ENCODE results near the gene RBM10. TPM values are rescaled to one million over a fixed set of nuclear protein-coding genes. Genes with fewer than 3 reads are reported as not detected.

Gene RBM10
- total RNA-seq, 1 experiment from 2014 or later, result 69.5 TPM

DNA sequence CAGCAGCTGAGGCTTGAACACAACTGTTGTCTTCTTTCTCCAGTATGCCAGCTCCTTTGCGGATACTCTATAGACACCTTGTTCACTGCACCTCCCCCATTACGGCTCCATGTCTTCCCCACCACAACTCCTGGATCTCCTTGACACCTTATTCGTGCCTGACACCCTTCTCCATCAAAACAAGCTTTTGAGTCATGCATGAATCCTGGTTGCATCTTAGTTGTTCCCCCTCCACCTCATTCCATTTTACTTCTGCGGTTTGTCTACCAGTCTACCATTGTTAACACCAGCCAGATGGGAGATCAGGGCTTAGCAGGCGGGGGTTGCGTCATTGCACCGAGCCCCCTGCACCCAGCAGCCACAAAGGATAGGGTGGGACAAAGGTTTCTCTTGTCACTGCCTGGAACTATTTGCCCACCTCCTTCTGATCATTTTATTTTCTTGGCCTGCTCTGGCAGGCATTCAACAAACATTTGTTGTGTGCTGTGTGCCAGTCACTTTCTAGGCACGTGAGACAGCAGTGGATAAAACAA lies 71.4 kb downstream of the RBM10 start:
- peak overlapping the region; percentile 82 for H3K4me3 Mint-ChIP-seq (ENCODE audit: unreplicated experiment)
- TF ChIP-seq CTCF (IDR thresholded peaks at IDR 0.05; ENCODE audit: unreplicated experiment), result no peak
- H3K36me3 Mint-ChIP-seq (ENCODE audit: insufficient read depth, unreplicated experiment), result peaks cover 58% of the 10 kb centered on the region
- H3K9me3 Mint-ChIP-seq (ENCODE audit: unreplicated experiment), result no peaks in the 10 kb centered on the region
- H3K4me1 Mint-ChIP-seq (ENCODE audit: insufficient read depth, unreplicated experiment), result peaks cover 42% of the 10 kb centered on the region
- intact Hi-C loops (cut with micrococcal nuclease), result no loop called here
- no TSS peak for BruUV-seq (replicated peaks)
- CTCF ChIA-PET, result interaction anchor here (1.3 kb wide), 1 partner anchor 22 kb away, joined by 3 read pairs; no protein-coding TSS in a partner anchor
- no peaks in the 10 kb centered on the region for H3K27me3 Mint-ChIP-seq (ENCODE audit: insufficient read depth, unreplicated experiment)
- POLR2A ChIA-PET, result interaction anchor here (0.6 to 5.7 kb wide), 6 partner anchors 10 to 1482 kb away, joined by 4 to 79 read pairs (median 16); partner anchors contain the start of gene USP11
- H3K27ac Mint-ChIP-seq (ENCODE audit: low read depth, unreplicated experiment), result peak overlapping the region; percentile 99
- DNase-seq (ENCODE audit: unreplicated experiment), result no peak

DNA sequence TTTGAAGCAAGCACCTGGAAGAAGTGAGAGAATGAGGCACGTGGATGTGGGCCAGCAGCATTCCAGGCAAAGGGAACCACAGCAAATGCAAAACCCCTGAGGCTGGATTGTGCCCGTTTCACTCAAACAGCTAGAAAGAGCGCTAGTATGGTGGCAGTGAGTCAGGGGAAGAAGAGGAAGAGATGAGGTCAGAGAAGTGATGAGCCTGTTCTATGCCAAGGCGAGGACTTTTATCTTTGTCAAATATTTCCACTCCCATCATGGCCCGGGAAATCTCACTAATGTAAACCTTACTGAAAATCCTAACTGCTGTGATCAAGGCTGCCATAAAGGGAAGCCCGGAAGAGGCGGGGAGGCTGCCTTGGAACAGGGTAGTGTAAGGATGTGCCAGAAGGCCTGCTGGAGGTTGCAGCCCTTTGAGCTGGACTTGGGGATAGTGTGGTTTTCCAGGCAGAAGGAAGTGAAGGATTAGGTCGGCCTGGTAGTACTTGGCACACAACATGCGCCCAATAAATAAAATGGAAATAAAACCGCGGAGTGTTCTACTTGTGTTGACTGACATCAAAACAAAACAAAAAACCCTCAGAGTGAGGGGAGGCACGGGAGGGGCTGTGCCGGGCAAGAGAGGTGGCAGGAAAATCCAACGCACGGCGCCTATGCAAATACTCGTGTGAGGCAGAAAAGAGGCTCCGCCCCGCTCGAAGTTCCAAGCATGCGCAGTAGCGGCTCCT lies 72.3 kb downstream of the RBM10 start:
- Mint-ChIP-seq H3K9me3 (ENCODE audit: unreplicated experiment) (no peaks in the 10 kb centered on the region), H3K36me3 (ENCODE audit: insufficient read depth, unreplicated experiment) (peaks cover 56% of the 10 kb centered on the region), H3K27ac (ENCODE audit: low read depth, unreplicated experiment) (peak overlapping the region; percentile 99), H3K4me3 (ENCODE audit: unreplicated experiment) (peak overlapping the region; percentile 82), H3K4me1 (ENCODE audit: insufficient read depth, unreplicated experiment) (peaks cover 41% of the 10 kb centered on the region), H3K27me3 (ENCODE audit: insufficient read depth, unreplicated experiment) (no peaks in the 10 kb centered on the region)
- CTCF ChIA-PET, result interaction anchor here (1.1 to 1.5 kb wide), 3 partner anchors 23 to 306 kb away, joined by 3 to 7 read pairs (median 3); no protein-coding TSS in a partner anchor
- no peak for TF ChIP-seq CTCF (IDR thresholded peaks at IDR 0.05; ENCODE audit: unreplicated experiment)
- POLR2A ChIA-PET, result interaction anchor here (0.6 to 5.7 kb wide), 23 partner anchors 10 to 599 kb away, joined by 3 to 79 read pairs (median 4); partner anchors contain the start of genes NDUFB11, RBM10 and USP11
- intact Hi-C loops (cut with micrococcal nuclease), result loop anchor here (1.0 kb wide), 1 partner anchor 24 kb away; the partner anchor contains the start of gene UBA1
- TSS peak; percentile 68 for BruUV-seq (replicated peaks)
- peak; percentile 79 for DNase-seq (ENCODE audit: unreplicated experiment)

DNA sequence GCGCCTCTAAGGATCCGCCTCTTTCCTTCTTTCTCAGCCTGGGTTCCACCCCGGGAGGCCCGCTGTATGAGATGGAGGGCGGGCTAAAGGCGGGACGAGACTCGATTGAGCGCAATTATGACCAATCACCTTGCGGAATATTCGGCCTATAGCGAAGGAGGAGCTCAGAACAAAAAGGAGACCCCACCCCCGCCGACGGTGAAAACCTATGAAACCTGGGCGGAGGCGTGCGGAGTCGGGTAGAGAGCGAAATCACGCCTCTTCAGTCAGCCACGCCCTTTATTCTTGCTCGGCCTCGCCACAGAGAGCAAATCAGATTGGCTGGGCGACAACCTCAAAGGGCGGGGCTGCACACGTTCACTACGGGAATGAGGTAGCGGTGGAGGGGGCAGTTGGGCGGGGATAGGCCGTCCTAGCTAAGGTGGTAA lies 72.8 kb downstream of the RBM10 start:
- no TSS peak for BruUV-seq (replicated peaks)
- no peak for TF ChIP-seq CTCF (IDR thresholded peaks at IDR 0.05; ENCODE audit: unreplicated experiment)
- CTCF ChIA-PET, result interaction anchor here (0.6 to 1.5 kb wide), 4 partner anchors 20 to 305 kb away, joined by 3 to 7 read pairs (median 4); no protein-coding TSS in a partner anchor
- POLR2A ChIA-PET, result interaction anchor here (0.6 to 5.7 kb wide), 26 partner anchors 9 to 598 kb away, joined by 3 to 79 read pairs (median 4); partner anchors contain the start of genes NDUFB11, RBM10 and USP11
- H3K9me3 Mint-ChIP-seq (ENCODE audit: unreplicated experiment), result no peaks in the 10 kb centered on the region
- H3K27ac Mint-ChIP-seq (ENCODE audit: low read depth, unreplicated experiment), result peak overlapping the region; percentile 99
- intact Hi-C loops (cut with micrococcal nuclease), result loop anchor here (1.0 kb wide), 1 partner anchor 25 kb away; the partner anchor contains the start of gene UBA1
- no peaks in the 10 kb centered on the region for H3K27me3 Mint-ChIP-seq (ENCODE audit: insufficient read depth, unreplicated experiment)
- H3K4me3 Mint-ChIP-seq (ENCODE audit: unreplicated experiment), result peak overlapping the region; percentile 82
- H3K36me3 Mint-ChIP-seq (ENCODE audit: insufficient read depth, unreplicated experiment), result peaks cover 54% of the 10 kb centered on the region
- peaks cover 41% of the 10 kb centered on the region for H3K4me1 Mint-ChIP-seq (ENCODE audit: insufficient read depth, unreplicated experiment)
- DNase-seq (ENCODE audit: unreplicated experiment), result peak; percentile 100

Measured in MCF 10A (cell line).